ENCODE data around the gene WDR27. TPM values are rescaled to one million over a fixed set of nuclear protein-coding genes. Genes with fewer than 3 reads are reported as not detected.
"Not testable (repeated sequence)": the region's sequence is repeated elsewhere in the genome, so short reads cannot be mapped to it uniquely, and the experiment has no call there.

The WDR27 gene
- total RNA-seq, 1 donor from 2014 or later = 35.0 TPM

- Mint-ChIP-seq H3K9me3 (no peaks in the 10 kb centered on the region), H3K27me3 (ENCODE audit: low read depth) (no peaks in the 10 kb centered on the region), H3K4me3 (ENCODE audit: low read depth) (no peak overlapping the region), H3K36me3 (ENCODE audit: low read depth) (no peaks in the 10 kb centered on the region), H3K4me1 (ENCODE audit: low read depth) (no peaks in the 10 kb centered on the region), H3K27ac (no peak overlapping the region)
- intact Hi-C loops (cut with micrococcal nuclease) = no loop called here
- DNase-seq (ENCODE audit: low spot score) = no peak
Observed at GRCh38 chr6:169623975-169624374, 77.9 kb downstream of the WDR27 start.

GRCh38 chr6:169623343-169623742 lies 78.5 kb downstream of the WDR27 start:
- no peak overlapping the region for H3K27ac Mint-ChIP-seq
- no peaks in the 10 kb centered on the region for H3K27me3 Mint-ChIP-seq (ENCODE audit: low read depth)
- no peaks in the 10 kb centered on the region for H3K36me3 Mint-ChIP-seq (ENCODE audit: low read depth)
- H3K4me1 Mint-ChIP-seq (ENCODE audit: low read depth) = no peaks in the 10 kb centered on the region
- intact Hi-C loops (cut with micrococcal nuclease) = no loop called here
- no peaks in the 10 kb centered on the region for H3K9me3 Mint-ChIP-seq
- no peak for DNase-seq (ENCODE audit: low spot score)
- H3K4me3 Mint-ChIP-seq (ENCODE audit: low read depth) = no peak overlapping the region

- H3K9me3 Mint-ChIP-seq = no peaks in the 10 kb centered on the region
- DNase-seq (ENCODE audit: low spot score) = no peak
- no peaks in the 10 kb centered on the region for H3K27me3 Mint-ChIP-seq (ENCODE audit: low read depth)
- intact Hi-C loops (cut with micrococcal nuclease) = no loop called here
- H3K27ac Mint-ChIP-seq = no peak overlapping the region
- no peaks in the 10 kb centered on the region for H3K4me1 Mint-ChIP-seq (ENCODE audit: low read depth)
- no peaks in the 10 kb centered on the region for H3K36me3 Mint-ChIP-seq (ENCODE audit: low read depth)
- H3K4me3 Mint-ChIP-seq (ENCODE audit: low read depth) = no peak overlapping the region
Observed at GRCh38 chr6:169622618-169623017, 79.2 kb downstream of the WDR27 start.

- no peaks in the 10 kb centered on the region for H3K9me3 Mint-ChIP-seq
- no peaks in the 10 kb centered on the region for H3K36me3 Mint-ChIP-seq (ENCODE audit: low read depth)
- no peak overlapping the region for H3K27ac Mint-ChIP-seq
- H3K27me3 Mint-ChIP-seq (ENCODE audit: low read depth) = no peaks in the 10 kb centered on the region
- no peak for DNase-seq (ENCODE audit: low spot score)
- H3K4me1 Mint-ChIP-seq (ENCODE audit: low read depth) = no peaks in the 10 kb centered on the region
- intact Hi-C loops (cut with micrococcal nuclease) = no loop called here
- H3K4me3 Mint-ChIP-seq (ENCODE audit: low read depth) = no peak overlapping the region
Observed at GRCh38 chr6:169621311-169621710, 80.5 kb downstream of the WDR27 start.

- Mint-ChIP-seq H3K4me3 (ENCODE audit: low read depth) (no peak overlapping the region), H3K4me1 (ENCODE audit: low read depth) (no peaks in the 10 kb centered on the region), H3K27me3 (ENCODE audit: low read depth) (no peaks in the 10 kb centered on the region), H3K27ac (no peak overlapping the region), H3K36me3 (ENCODE audit: low read depth) (no peaks in the 10 kb centered on the region), H3K9me3 (no peaks in the 10 kb centered on the region)
- DNase-seq (ENCODE audit: low spot score) = no peak
- intact Hi-C loops (cut with micrococcal nuclease) = no loop called here
Observed at GRCh38 chr6:169620171-169621130, 81.4 kb downstream of the WDR27 start.

- H3K27me3 Mint-ChIP-seq (ENCODE audit: low read depth) = no peaks in the 10 kb centered on the region
- DNase-seq (ENCODE audit: low spot score) = no peak
- H3K27ac Mint-ChIP-seq = no peak overlapping the region
- H3K9me3 Mint-ChIP-seq = no peaks in the 10 kb centered on the region
- H3K4me3 Mint-ChIP-seq (ENCODE audit: low read depth) = no peak overlapping the region
- H3K4me1 Mint-ChIP-seq (ENCODE audit: low read depth) = no peaks in the 10 kb centered on the region
- no peaks in the 10 kb centered on the region for H3K36me3 Mint-ChIP-seq (ENCODE audit: low read depth)
- intact Hi-C loops (cut with micrococcal nuclease) = no loop called here
Observed at GRCh38 chr6:169619650-169620049, 82.2 kb downstream of the WDR27 start.

GRCh38 chr6:169618526-169619490 lies 83.0 kb downstream of the WDR27 start:
- H3K27me3 Mint-ChIP-seq (ENCODE audit: low read depth) = no peaks in the 10 kb centered on the region
- H3K27ac Mint-ChIP-seq = no peak overlapping the region
- H3K36me3 Mint-ChIP-seq (ENCODE audit: low read depth) = no peaks in the 10 kb centered on the region
- no peak overlapping the region for H3K4me3 Mint-ChIP-seq (ENCODE audit: low read depth)
- H3K4me1 Mint-ChIP-seq (ENCODE audit: low read depth) = no peaks in the 10 kb centered on the region
- DNase-seq (ENCODE audit: low spot score) = no peak
- no peaks in the 10 kb centered on the region for H3K9me3 Mint-ChIP-seq
- intact Hi-C loops (cut with micrococcal nuclease) = no loop called here

GRCh38 chr6:169617562-169617961 lies 84.3 kb downstream of the WDR27 start:
- intact Hi-C loops (cut with micrococcal nuclease) = no loop called here
- Mint-ChIP-seq H3K9me3 (no peaks in the 10 kb centered on the region), H3K27ac (no peak overlapping the region), H3K4me3 (ENCODE audit: low read depth) (no peak overlapping the region), H3K36me3 (ENCODE audit: low read depth) (no peaks in the 10 kb centered on the region), H3K4me1 (ENCODE audit: low read depth) (no peaks in the 10 kb centered on the region), H3K27me3 (ENCODE audit: low read depth) (no peaks in the 10 kb centered on the region)
- DNase-seq (ENCODE audit: low spot score) = no peak

GRCh38 chr6:169608609-169609008 lies 93.2 kb downstream of the WDR27 start:
- intact Hi-C loops (cut with micrococcal nuclease); H3K4me3 Mint-ChIP-seq (ENCODE audit: low read depth): not testable (repeated sequence)

GRCh38 chr6:169604076-169604475 lies 97.8 kb downstream of the WDR27 start:
- intact Hi-C loops (cut with micrococcal nuclease) = no loop called here
- H3K9me3 Mint-ChIP-seq = no peaks in the 10 kb centered on the region
- peaks cover 6% of the 10 kb centered on the region for H3K27me3 Mint-ChIP-seq (ENCODE audit: low read depth)
- no peak overlapping the region for H3K4me3 Mint-ChIP-seq (ENCODE audit: low read depth)
- no peak for DNase-seq (ENCODE audit: low spot score)
- H3K4me1 Mint-ChIP-seq (ENCODE audit: low read depth) = no peaks in the 10 kb centered on the region
- no peak overlapping the region for H3K27ac Mint-ChIP-seq
- peaks cover 4% of the 10 kb centered on the region for H3K36me3 Mint-ChIP-seq (ENCODE audit: low read depth)

More at GRCh38 chr6:169608609-169609008, 93.2 kb downstream of the WDR27 start:
- not testable (repeated sequence) for DNase-seq (ENCODE audit: low spot score); H3K27me3 Mint-ChIP-seq (ENCODE audit: low read depth); H3K27ac Mint-ChIP-seq; H3K4me1 Mint-ChIP-seq (ENCODE audit: low read depth); H3K9me3 Mint-ChIP-seq; H3K36me3 Mint-ChIP-seq (ENCODE audit: low read depth)

GRCh38 chr6:169601129-169601528 lies 100.7 kb downstream of the WDR27 start:
- intact Hi-C loops (cut with micrococcal nuclease); H3K9me3 Mint-ChIP-seq; DNase-seq (ENCODE audit: low spot score); H3K27me3 Mint-ChIP-seq (ENCODE audit: low read depth); H3K36me3 Mint-ChIP-seq (ENCODE audit: low read depth); H3K4me1 Mint-ChIP-seq (ENCODE audit: low read depth); H3K4me3 Mint-ChIP-seq (ENCODE audit: low read depth); H3K27ac Mint-ChIP-seq: not testable (repeated sequence)

- no peak overlapping the region for H3K27ac Mint-ChIP-seq
Observed at GRCh38 chr6:169592558-169592957, 109.3 kb downstream of the WDR27 start.

GRCh38 chr6:169591616-169592015 lies 110.2 kb downstream of the WDR27 start:
- Mint-ChIP-seq H3K4me1 (ENCODE audit: low read depth) (peaks cover 20% of the 10 kb centered on the region), H3K4me3 (ENCODE audit: low read depth) (no peak overlapping the region), H3K9me3 (peaks cover 4% of the 10 kb centered on the region), H3K27ac (no peak overlapping the region), H3K27me3 (ENCODE audit: low read depth) (peaks cover 3% of the 10 kb centered on the region), H3K36me3 (ENCODE audit: low read depth) (no peaks in the 10 kb centered on the region)
- intact Hi-C loops (cut with micrococcal nuclease) = no loop called here
- DNase-seq (ENCODE audit: low spot score) = no peak

More at GRCh38 chr6:169592558-169592957, 109.3 kb downstream of the WDR27 start:
- peaks cover 20% of the 10 kb centered on the region for H3K4me1 Mint-ChIP-seq (ENCODE audit: low read depth)
- intact Hi-C loops (cut with micrococcal nuclease) = no loop called here
- H3K36me3 Mint-ChIP-seq (ENCODE audit: low read depth) = peaks cover 3% of the 10 kb centered on the region
- H3K27me3 Mint-ChIP-seq (ENCODE audit: low read depth) = peaks cover 3% of the 10 kb centered on the region
- no peak for DNase-seq (ENCODE audit: low spot score)
- peaks cover 9% of the 10 kb centered on the region for H3K9me3 Mint-ChIP-seq
- no peak overlapping the region for H3K4me3 Mint-ChIP-seq (ENCODE audit: low read depth)

Data from activated T-helper 2 cell treated with anti-CD3 and anti-CD28 coated beads, Interferon-gamma antibody, Interleukin-2, Interleukin-4, amounts not matched to agents 10 μg/mL and 5 μg/mL and 100 μg/mL, durations not matched to agents 14 hours and 24 hours and 36 hours (primary cell).